ENCODE measurements around the gene CACNA1H. TPM values are rescaled to one million over a fixed set of nuclear protein-coding genes. Genes with fewer than 3 reads are reported as not detected.

CACNA1H gene
- total and polyA plus RNA-seq, 2 of the 4 experiments (the other 2 are of a cell fraction): 1.6 to 5.8 TPM

DNA sequence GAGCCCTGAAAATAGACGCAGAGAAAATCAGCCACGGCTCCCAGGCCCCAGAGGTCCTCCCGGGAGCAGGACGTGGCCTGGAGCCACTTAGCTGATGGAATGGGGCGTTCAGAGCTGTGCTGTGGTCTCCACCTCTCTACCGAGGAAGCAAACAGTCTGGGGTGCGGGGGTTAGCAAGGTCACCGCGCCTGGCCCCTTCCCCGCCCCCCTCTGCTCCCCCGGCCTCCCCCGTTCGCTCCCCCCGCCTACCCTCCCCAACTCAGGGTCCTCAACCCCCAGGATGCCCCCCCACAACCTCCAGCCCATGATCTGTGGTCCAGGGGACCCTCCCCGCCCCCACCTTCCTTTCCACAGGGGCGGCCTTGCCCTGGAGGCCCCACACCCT lies 36.2 kb upstream of the CACNA1H start:
- Histone ChIP-seq H3K23ac (ENCODE audit: low read depth, low read length) (no peak overlapping the region), H2AK9ac (replicated peaks; ENCODE audit: low read depth, low read length, poor library complexity) (no peak overlapping the region), H2BK120ac (ENCODE audit: low read depth, low read length) (no peak overlapping the region), H4K5ac (ENCODE audit: low read depth, low read length) (no peak overlapping the region), H3K27ac (ENCODE audit: insufficient read depth, low read length) (no peak overlapping the region), H3K14ac (replicated peaks; ENCODE audit: low read depth, low read length) (no peak overlapping the region), H3K4me1 (ENCODE audit: control insufficient read depth, insufficient read depth, low read length) (no peaks in the 10 kb centered on the region), H3K4me3 (ENCODE audit: insufficient read depth, low read depth, low read length) (no peak overlapping the region), H3K18ac (ENCODE audit: low read depth, low read length) (no peak overlapping the region), H3K56ac (ENCODE audit: extremely low read depth, insufficient read depth, low read length) (no peak overlapping the region), H4K91ac (ENCODE audit: insufficient read depth, low read depth, low read length) (no peak overlapping the region), H3K79me1 (ENCODE audit: low read depth in 1 of 2, low read length in 2 of 2) (no peaks in the 10 kb centered on the region), H3K9me1 (ENCODE audit: insufficient read depth, low read length) (no peaks in the 10 kb centered on the region), H2AK5ac (ENCODE audit: low read depth, low read length) (no peak overlapping the region), H2BK20ac (ENCODE audit: low read depth, low read length) (no peak overlapping the region), H3K4me2 (ENCODE audit: low read depth, low read length) (no peak overlapping the region), H3K9ac (ENCODE audit: low read depth, low read length) (no peak overlapping the region), H3K27me3 (ENCODE audit: control insufficient read depth, insufficient read depth, low read length) (peaks cover 32% of the 10 kb centered on the region), H2AFZ (replicated peaks; ENCODE audit: low read length, poor library complexity) (no peak overlapping the region), H3K9me3 (ENCODE audit: control insufficient read depth, insufficient read depth, low read length) (no peaks in the 10 kb centered on the region), H2BK15ac (ENCODE audit: low read depth, low read length) (no peak overlapping the region), H3K4ac (ENCODE audit: low read depth, low read length) (no peak overlapping the region), H4K20me1 (ENCODE audit: insufficient read depth, low read length) (no peaks in the 10 kb centered on the region), H2BK5ac (ENCODE audit: low read depth, low read length, poor library complexity, severe bottlenecking) (no peak overlapping the region), H4K8ac (ENCODE audit: low read depth in 2 of 2, low read length in 2 of 2) (no peak overlapping the region), H3K36me3 (ENCODE audit: control insufficient read depth, insufficient read depth, low read length) (no peaks in the 10 kb centered on the region)
- in situ Hi-C loops (cut with MboI; ENCODE audit: low sequenced_read_pairs): no loop called here
- POLR2A ChIA-PET (ENCODE audit: unreplicated experiment): no interaction called here
- dilution Hi-C loops (cut with HindIII; ENCODE audit: low sequenced_read_pairs, unreplicated experiment): no loop called here
- WGBS, 2 experiments (ENCODE audit: extremely low coverage in 2 of 2, insufficient read length in 1 of 2): no CpG with 5 or more reads among the region's 16 CpGs
- DNase-seq (no peak), ATAC-seq (ENCODE audit: low read depth) (no peak)
- intact Hi-C loops (cut with micrococcal nuclease): no loop called here
- no TSS peak for BruUV-seq (replicated peaks)
- CTCF ChIA-PET: no interaction called here
- TF ChIP-seq POLR2A (IDR thresholded peaks at IDR 0.05; ENCODE audit: low read depth, low read length): no peak
- no peak for TF ChIP-seq SMC3 (IDR thresholded peaks at IDR 0.05; ENCODE audit: low read depth, low read length)
- no peak for TF ChIP-seq CEBPB (IDR thresholded peaks at IDR 0.05; ENCODE audit: low read depth, low read length)
- no peak for TF ChIP-seq RFX5 (IDR thresholded peaks at IDR 0.05; ENCODE audit: low read depth, low read length)
- no peak for TF ChIP-seq FOS (IDR thresholded peaks at IDR 0.05; ENCODE audit: low read depth, low read length)
- TF ChIP-seq, protein P1, sequence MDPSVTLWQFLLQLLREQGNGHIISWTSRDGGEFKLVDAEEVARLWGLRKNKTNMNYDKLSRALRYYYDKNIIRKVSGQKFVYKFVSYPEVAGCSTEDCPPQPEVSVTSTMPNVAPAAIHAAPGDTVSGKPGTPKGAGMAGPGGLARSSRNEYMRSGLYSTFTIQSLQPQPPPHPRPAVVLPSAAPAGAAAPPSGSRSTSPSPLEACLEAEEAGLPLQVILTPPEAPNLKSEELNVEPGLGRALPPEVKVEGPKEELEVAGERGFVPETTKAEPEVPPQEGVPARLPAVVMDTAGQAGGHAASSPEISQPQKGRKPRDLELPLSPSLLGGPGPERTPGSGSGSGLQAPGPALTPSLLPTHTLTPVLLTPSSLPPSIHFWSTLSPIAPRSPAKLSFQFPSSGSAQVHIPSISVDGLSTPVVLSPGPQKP (IDR thresholded peaks at IDR 0.05; ENCODE audit: borderline replicate concordance, low read depth, low read length): no peak
- no peak for TF ChIP-seq CHD1 (IDR thresholded peaks at IDR 0.05; ENCODE audit: low read depth, low read length)
- no peak for TF ChIP-seq MAZ (IDR thresholded peaks at IDR 0.05; ENCODE audit: borderline replicate concordance, low read depth, low read length)
- no peak for TF ChIP-seq NFE2L2 (IDR thresholded peaks at IDR 0.05; ENCODE audit: low read depth, low read length)
- no peak for TF ChIP-seq RAD21 (IDR thresholded peaks at IDR 0.05; ENCODE audit: low read length)
- no peak for TF ChIP-seq BHLHE40 (IDR thresholded peaks at IDR 0.05; ENCODE audit: low read depth, low read length)
- TF ChIP-seq, protein P2, sequence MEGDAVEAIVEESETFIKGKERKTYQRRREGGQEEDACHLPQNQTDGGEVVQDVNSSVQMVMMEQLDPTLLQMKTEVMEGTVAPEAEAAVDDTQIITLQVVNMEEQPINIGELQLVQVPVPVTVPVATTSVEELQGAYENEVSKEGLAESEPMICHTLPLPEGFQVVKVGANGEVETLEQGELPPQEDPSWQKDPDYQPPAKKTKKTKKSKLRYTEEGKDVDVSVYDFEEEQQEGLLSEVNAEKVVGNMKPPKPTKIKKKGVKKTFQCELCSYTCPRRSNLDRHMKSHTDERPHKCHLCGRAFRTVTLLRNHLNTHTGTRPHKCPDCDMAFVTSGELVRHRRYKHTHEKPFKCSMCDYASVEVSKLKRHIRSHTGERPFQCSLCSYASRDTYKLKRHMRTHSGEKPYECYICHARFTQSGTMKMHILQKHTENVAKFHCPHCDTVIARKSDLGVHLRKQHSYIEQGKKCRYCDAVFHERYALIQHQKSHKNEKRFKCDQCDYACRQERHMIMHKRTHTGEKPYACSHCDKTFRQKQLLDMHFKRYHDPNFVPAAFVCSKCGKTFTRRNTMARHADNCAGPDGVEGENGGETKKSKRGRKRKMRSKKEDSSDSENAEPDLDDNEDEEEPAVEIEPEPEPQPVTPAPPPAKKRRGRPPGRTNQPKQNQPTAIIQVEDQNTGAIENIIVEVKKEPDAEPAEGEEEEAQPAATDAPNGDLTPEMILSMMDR (conservative IDR thresholded peaks at IDR 0.05; ENCODE audit: low read depth, low read length): no peak
- no peak for TF ChIP-seq MAFK (IDR thresholded peaks at IDR 0.05; ENCODE audit: low read depth, low read length)
- no peak for TF ChIP-seq RCOR1 (IDR thresholded peaks at IDR 0.05; ENCODE audit: insufficient replicate concordance, low read length)
- TF ChIP-seq MXI1 (IDR thresholded peaks at IDR 0.05; ENCODE audit: borderline replicate concordance, low read depth, low read length): no peak
- TF ChIP-seq, protein P3, sequence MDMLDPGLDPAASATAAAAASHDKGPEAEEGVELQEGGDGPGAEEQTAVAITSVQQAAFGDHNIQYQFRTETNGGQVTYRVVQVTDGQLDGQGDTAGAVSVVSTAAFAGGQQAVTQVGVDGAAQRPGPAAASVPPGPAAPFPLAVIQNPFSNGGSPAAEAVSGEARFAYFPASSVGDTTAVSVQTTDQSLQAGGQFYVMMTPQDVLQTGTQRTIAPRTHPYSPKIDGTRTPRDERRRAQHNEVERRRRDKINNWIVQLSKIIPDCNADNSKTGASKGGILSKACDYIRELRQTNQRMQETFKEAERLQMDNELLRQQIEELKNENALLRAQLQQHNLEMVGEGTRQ (IDR thresholded peaks at IDR 0.05; ENCODE audit: low read depth, low read length): no peak
